Measurements from ENCODE around the gene PXDN.
"Not testable (repeated sequence)": the region's sequence is repeated elsewhere in the genome, so short reads cannot be mapped to it uniquely, and the experiment has no call there.

Gene PXDN

DNA sequence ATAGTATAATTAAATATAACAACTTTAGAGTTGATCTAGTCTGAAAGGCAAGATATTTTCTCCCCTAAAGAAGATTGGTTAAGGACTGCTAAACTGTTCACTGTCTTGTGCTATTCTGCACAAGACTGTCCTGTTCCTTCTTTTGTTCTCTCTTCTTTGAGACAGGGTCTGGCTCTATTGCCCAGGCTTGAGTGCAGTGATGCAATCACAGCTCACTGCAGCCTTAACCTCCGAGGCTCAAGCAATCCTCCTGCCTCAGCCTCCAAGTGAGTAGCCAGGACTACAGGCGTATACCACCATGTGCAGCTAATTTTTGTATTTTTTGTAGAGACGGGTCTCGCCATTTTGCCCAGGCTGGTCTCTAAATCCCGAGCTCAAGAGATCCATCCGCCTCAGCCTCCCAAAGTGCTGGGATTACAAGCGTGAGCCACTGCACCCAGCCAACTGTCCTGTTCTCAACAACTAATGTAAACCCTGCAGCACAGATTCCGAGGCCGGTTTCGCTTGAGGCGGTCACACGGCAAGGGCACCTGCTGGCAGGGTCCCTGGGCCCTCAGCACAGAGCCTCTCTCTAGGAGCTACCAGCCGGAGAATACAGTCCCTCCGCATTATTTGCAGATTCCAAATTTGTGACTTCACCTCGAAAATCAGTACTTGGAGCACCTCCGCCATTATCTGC, 16.4 kb downstream of the PXDN start:
- Histone ChIP-seq H3K9me3 (replicated peaks; ENCODE audit: insufficient read depth, low read length) (no peaks in the 10 kb centered on the region), H3K27ac (ENCODE audit: low read length) (no peak overlapping the region), H3K79me2 (ENCODE audit: low read length) (no peaks in the 10 kb centered on the region), H3F3A (ENCODE audit: insufficient read depth, low read length) (no peaks in the 10 kb centered on the region), H3K9ac (ENCODE audit: low read length) (no peak overlapping the region), H2AFZ (ENCODE audit: low read length) (no peak overlapping the region), H4K20me1 (ENCODE audit: insufficient read depth, low read length) (no peaks in the 10 kb centered on the region), H3K4me2 (ENCODE audit: low read depth, low read length) (no peak overlapping the region), H3K27me3 (replicated peaks; ENCODE audit: insufficient read depth, low read length) (no peaks in the 10 kb centered on the region), H3K36me3 (replicated peaks; ENCODE audit: insufficient read depth, low read length) (no peaks in the 10 kb centered on the region), H3K4me3 (ENCODE audit: low read length) (no peak overlapping the region), H3K4me1 (ENCODE audit: low read length) (no peaks in the 10 kb centered on the region), H3K9me2 (replicated peaks; ENCODE audit: insufficient read depth, low read length) (no peaks in the 10 kb centered on the region)
- DNase-seq, result no peak
- no peak for TF ChIP-seq EZH2 (optimal IDR thresholded peaks at IDR 0.05; ENCODE audit: low read depth, low read length)
- TF ChIP-seq, protein P1, sequence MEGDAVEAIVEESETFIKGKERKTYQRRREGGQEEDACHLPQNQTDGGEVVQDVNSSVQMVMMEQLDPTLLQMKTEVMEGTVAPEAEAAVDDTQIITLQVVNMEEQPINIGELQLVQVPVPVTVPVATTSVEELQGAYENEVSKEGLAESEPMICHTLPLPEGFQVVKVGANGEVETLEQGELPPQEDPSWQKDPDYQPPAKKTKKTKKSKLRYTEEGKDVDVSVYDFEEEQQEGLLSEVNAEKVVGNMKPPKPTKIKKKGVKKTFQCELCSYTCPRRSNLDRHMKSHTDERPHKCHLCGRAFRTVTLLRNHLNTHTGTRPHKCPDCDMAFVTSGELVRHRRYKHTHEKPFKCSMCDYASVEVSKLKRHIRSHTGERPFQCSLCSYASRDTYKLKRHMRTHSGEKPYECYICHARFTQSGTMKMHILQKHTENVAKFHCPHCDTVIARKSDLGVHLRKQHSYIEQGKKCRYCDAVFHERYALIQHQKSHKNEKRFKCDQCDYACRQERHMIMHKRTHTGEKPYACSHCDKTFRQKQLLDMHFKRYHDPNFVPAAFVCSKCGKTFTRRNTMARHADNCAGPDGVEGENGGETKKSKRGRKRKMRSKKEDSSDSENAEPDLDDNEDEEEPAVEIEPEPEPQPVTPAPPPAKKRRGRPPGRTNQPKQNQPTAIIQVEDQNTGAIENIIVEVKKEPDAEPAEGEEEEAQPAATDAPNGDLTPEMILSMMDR (IDR thresholded peaks at IDR 0.05; ENCODE audit: low read length), result no peak
- TF ChIP-seq EZH2phosphoT487 (IDR thresholded peaks at IDR 0.05; ENCODE audit: low read length), result no peak

- H3K27me3 ChIP-seq (replicated peaks; ENCODE audit: insufficient read depth, low read length), result no peaks in the 10 kb centered on the region
- no peaks in the 10 kb centered on the region for H3K4me1 ChIP-seq (ENCODE audit: low read length)
- no peaks in the 10 kb centered on the region for H4K20me1 ChIP-seq (ENCODE audit: insufficient read depth, low read length)
- H3K36me3 ChIP-seq (replicated peaks; ENCODE audit: insufficient read depth, low read length), result no peaks in the 10 kb centered on the region
- no peak for DNase-seq
- no peak overlapping the region for H3K9ac ChIP-seq (ENCODE audit: low read length)
- no peak overlapping the region for H3K4me3 ChIP-seq (ENCODE audit: low read length)
- TF ChIP-seq EZH2 (optimal IDR thresholded peaks at IDR 0.05; ENCODE audit: low read depth, low read length), result no peak
- TF ChIP-seq, protein P1 (IDR thresholded peaks at IDR 0.05; ENCODE audit: low read length), result no peak
- no peak for TF ChIP-seq EZH2phosphoT487 (IDR thresholded peaks at IDR 0.05; ENCODE audit: low read length)
- no peak overlapping the region for H2AFZ ChIP-seq (ENCODE audit: low read length)
- no peaks in the 10 kb centered on the region for H3K79me2 ChIP-seq (ENCODE audit: low read length)
- H3K27ac ChIP-seq (ENCODE audit: low read length), result no peak overlapping the region
- no peaks in the 10 kb centered on the region for H3K9me3 ChIP-seq (replicated peaks; ENCODE audit: insufficient read depth, low read length)
- H3F3A ChIP-seq (ENCODE audit: insufficient read depth, low read length), result no peaks in the 10 kb centered on the region
- no peaks in the 10 kb centered on the region for H3K9me2 ChIP-seq (replicated peaks; ENCODE audit: insufficient read depth, low read length)
- H3K4me2 ChIP-seq (ENCODE audit: low read depth, low read length), result no peak overlapping the region
Observed at GRCh38 chr2:1727101-1727771, 17.1 kb downstream of the PXDN start.

DNA sequence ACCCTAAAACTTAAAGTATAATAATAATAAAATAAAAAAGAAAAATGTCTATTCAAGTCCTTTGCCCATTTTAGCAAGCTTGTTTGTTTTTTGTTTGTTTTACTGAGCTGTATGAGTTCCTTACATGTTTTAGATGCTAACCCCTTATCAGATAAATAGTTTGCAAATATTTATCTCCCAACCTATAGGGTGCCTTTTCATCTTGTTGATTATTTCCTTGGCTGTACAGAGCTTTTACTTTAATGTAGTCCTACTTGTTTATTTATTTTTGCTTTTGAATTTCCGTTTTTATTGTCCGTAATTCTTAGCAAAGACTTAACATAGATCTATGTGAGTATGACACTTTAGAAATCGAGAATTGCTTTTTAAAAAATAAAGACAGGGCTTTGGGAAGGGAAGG, 17.8 kb downstream of the PXDN start:
- Histone ChIP-seq H2AFZ (ENCODE audit: low read length) (no peak overlapping the region), H3K27ac (ENCODE audit: low read length) (no peak overlapping the region), H3K9ac (ENCODE audit: low read length) (no peak overlapping the region), H3K9me2 (replicated peaks; ENCODE audit: insufficient read depth, low read length) (no peaks in the 10 kb centered on the region), H3K4me1 (ENCODE audit: low read length) (no peaks in the 10 kb centered on the region), H3K9me3 (replicated peaks; ENCODE audit: insufficient read depth, low read length) (no peaks in the 10 kb centered on the region), H3F3A (ENCODE audit: insufficient read depth, low read length) (no peaks in the 10 kb centered on the region), H3K4me2 (ENCODE audit: low read depth, low read length) (no peak overlapping the region), H3K79me2 (ENCODE audit: low read length) (no peaks in the 10 kb centered on the region), H4K20me1 (ENCODE audit: insufficient read depth, low read length) (no peaks in the 10 kb centered on the region), H3K36me3 (replicated peaks; ENCODE audit: insufficient read depth, low read length) (no peaks in the 10 kb centered on the region), H3K4me3 (ENCODE audit: low read length) (no peak overlapping the region), H3K27me3 (replicated peaks; ENCODE audit: insufficient read depth, low read length) (no peaks in the 10 kb centered on the region)
- DNase-seq, result no peak
- TF ChIP-seq, protein P1 (IDR thresholded peaks at IDR 0.05; ENCODE audit: low read length), result no peak
- TF ChIP-seq EZH2 (optimal IDR thresholded peaks at IDR 0.05; ENCODE audit: low read depth, low read length), result no peak
- no peak for TF ChIP-seq EZH2phosphoT487 (IDR thresholded peaks at IDR 0.05; ENCODE audit: low read length)

GRCh38 chr2:1724351-1724750, 20.0 kb downstream of the PXDN start:
- not testable (repeated sequence) for H3K79me2 ChIP-seq (ENCODE audit: low read length); H3K9me2 ChIP-seq (replicated peaks; ENCODE audit: insufficient read depth, low read length); H3K9me3 ChIP-seq (replicated peaks; ENCODE audit: insufficient read depth, low read length); H3K4me3 ChIP-seq (ENCODE audit: low read length); H3K4me2 ChIP-seq (ENCODE audit: low read depth, low read length); H3K36me3 ChIP-seq (replicated peaks; ENCODE audit: insufficient read depth, low read length); H3K9ac ChIP-seq (ENCODE audit: low read length); H3F3A ChIP-seq (ENCODE audit: insufficient read depth, low read length); DNase-seq; H3K27ac ChIP-seq (ENCODE audit: low read length); H2AFZ ChIP-seq (ENCODE audit: low read length); H3K27me3 ChIP-seq (replicated peaks; ENCODE audit: insufficient read depth, low read length); H3K4me1 ChIP-seq (ENCODE audit: low read length); H4K20me1 ChIP-seq (ENCODE audit: insufficient read depth, low read length)

Measured in MM.1S (cell line).